NCI-H1105 (cell line): Measurements from ENCODE around the gene FOXK1.

Source experiments
- DNase-seq: peaks from one replicate; lab custom pipeline; 2025; lab: John Stamatoyannopoulos, UW

Gene FOXK1

GRCh38 chr7:4819560-4820404 is 137.7 kb downstream of the FOXK1 start:
- no peak for DNase-seq

GRCh38 chr7:4820405-4820966 is 138.4 kb downstream of the FOXK1 start:
- no peak for DNase-seq
